ENCODE results near the gene SGMS2. TPM values are rescaled to one million over a fixed set of nuclear protein-coding genes. Genes with fewer than 3 reads are reported as not detected.
A peak's percentile ranks its signal among the peaks of the same experiment; 100 is the strongest.

The SGMS2 gene
- total and polyA plus RNA-seq, 10 donors, result 0.20 to 35.5 (median 4.9) TPM

GRCh38 chr4:107913283-107913899 lies 88.7 kb downstream of the SGMS2 start:
- DNase-seq, result no peak
- H3K27ac ChIP-seq, result no peak overlapping the region
- TF ChIP-seq POLR2A (IDR thresholded peaks at IDR 0.05), result no peak
- TF ChIP-seq CTCF (IDR thresholded peaks at IDR 0.05 in 8 of 11, conservative IDR thresholded peaks at IDR 0.05 in 3 of 11), result peak; percentile 45 to 88 (median 77)
- TF ChIP-seq POLR2AphosphoS5 (IDR thresholded peaks at IDR 0.05), result no peak
- H3K4me3 ChIP-seq, result no peak overlapping the region
- WGBS, 5 donors, result 18 to 33% (median 27%) methylated on average over 2 of the region's 2 CpGs
- peaks cover 0 to 9% (median 2%) of the 10 kb centered on the region in 6 donors for H3K4me1 ChIP-seq
- H3K36me3 ChIP-seq, result peaks cover 0 to 10% (median 0%) of the 10 kb centered on the region in 6 donors
- H3K27me3 ChIP-seq (replicated peaks in 1 of 7), result no peaks in the 10 kb centered on the region
- H3K9me3 ChIP-seq, result no peaks in the 10 kb centered on the region
- intact Hi-C loops (cut with DNase I; ENCODE audit: low total_unique reads), result no loop called here

GRCh38 chr4:107915220-107915619 lies 90.5 kb downstream of the SGMS2 start:
- DNase-seq, result no peak
- Histone ChIP-seq H3K27me3 (replicated peaks in 1 of 7) (no peaks in the 10 kb centered on the region), H3K36me3 (peaks cover 0 to 9% (median 0%) of the 10 kb centered on the region in 6 donors), H3K27ac (no peak overlapping the region), H3K9me3 (peaks cover 0 to 15% (median 12%) of the 10 kb centered on the region in 8 donors), H3K4me3 (no peak overlapping the region), H3K4me1 (peaks cover 0 to 9% (median 2%) of the 10 kb centered on the region in 6 donors)
- TF ChIP-seq POLR2AphosphoS5 (IDR thresholded peaks at IDR 0.05) (no peak), CTCF (IDR thresholded peaks at IDR 0.05 in 8 of 11, conservative IDR thresholded peaks at IDR 0.05 in 3 of 11) (no peak), POLR2A (IDR thresholded peaks at IDR 0.05) (no peak)
- WGBS, 5 donors, result 88 to 100% (median 95%) methylated on average over 1 of the region's 1 CpG
- intact Hi-C loops (cut with DNase I; ENCODE audit: low total_unique reads), result loop anchor here (5.0 kb wide), 1 partner anchor 158 kb away; no protein-coding TSS in a partner anchor

GRCh38 chr4:107916623-107917022 lies 91.9 kb downstream of the SGMS2 start:
- Histone ChIP-seq H3K4me1 (peaks cover 0 to 9% (median 2%) of the 10 kb centered on the region in 6 donors), H3K27me3 (replicated peaks in 1 of 7) (no peaks in the 10 kb centered on the region), H3K9me3 (peaks cover 0 to 26% (median 19%) of the 10 kb centered on the region in 8 donors), H3K4me3 (no peak overlapping the region), H3K36me3 (no peaks in the 10 kb centered on the region), H3K27ac (no peak overlapping the region)
- DNase-seq, result no peak
- intact Hi-C loops (cut with DNase I; ENCODE audit: low total_unique reads), result loop anchor here (5.0 kb wide), 1 partner anchor 159 kb away; no protein-coding TSS in a partner anchor
- TF ChIP-seq POLR2AphosphoS5 (IDR thresholded peaks at IDR 0.05) (no peak), POLR2A (IDR thresholded peaks at IDR 0.05) (no peak), CTCF (IDR thresholded peaks at IDR 0.05 in 8 of 11, conservative IDR thresholded peaks at IDR 0.05 in 3 of 11) (no peak)

- H3K9me3 ChIP-seq, result peaks cover 0 to 26% (median 19%) of the 10 kb centered on the region in 8 donors
- H3K36me3 ChIP-seq, result no peaks in the 10 kb centered on the region
- TF ChIP-seq POLR2A (IDR thresholded peaks at IDR 0.05), result no peak
- TF ChIP-seq POLR2AphosphoS5 (IDR thresholded peaks at IDR 0.05), result no peak
- TF ChIP-seq CTCF (IDR thresholded peaks at IDR 0.05 in 8 of 11, conservative IDR thresholded peaks at IDR 0.05 in 3 of 11), result no peak
- 91 to 97% (median 96%) methylated on average over 2 of the region's 2 CpGs for WGBS, 5 donors
- no peak overlapping the region for H3K27ac ChIP-seq
- intact Hi-C loops (cut with DNase I; ENCODE audit: low total_unique reads), result loop anchor here (5.0 kb wide), 1 partner anchor 160 kb away; no protein-coding TSS in a partner anchor
- no peak for DNase-seq
- no peak overlapping the region for H3K4me3 ChIP-seq
- peaks cover 0 to 9% (median 2%) of the 10 kb centered on the region in 6 donors for H3K4me1 ChIP-seq
- no peaks in the 10 kb centered on the region for H3K27me3 ChIP-seq (replicated peaks in 1 of 7)
Observed at GRCh38 chr4:107917500-107917899, 92.8 kb downstream of the SGMS2 start.
